Esophagus muscularis mucosa (tissue), 4 donors: ENCODE results near the gene TMEM209. TPM values are rescaled to one million over a fixed set of nuclear protein-coding genes. Genes with fewer than 3 reads are reported as not detected.

Experiments used
- DNase-seq: peaks from one replicate; pipeline ENCODE4 v3.0.0-alpha.2; 2017; ENCODE audit errors: extremely low spot score
- H3K27ac ChIP-seq, 4 donors: fragments of 200-600 bp; sonication (generic); replicated peaks in 1 of 4; 1 replicate in 3 of 4; 2 replicates in 1 of 4; pipeline ENCODE4 v1.5.1; 2016 to 2019; ENCODE audit warnings: mild to moderate bottlenecking in 1 of 4
- H3K27me3 ChIP-seq, 4 donors: fragments of 200-600 bp; sonication (generic); one replicate each; pipeline versions ENCODE4 v1.5.1 to v1.6.0; 2016 to 2019
- H3K36me3 ChIP-seq, 4 donors: fragments of 200-600 bp; sonication (generic); one replicate each; pipeline ENCODE4 v1.5.1; 2016 to 2019
- H3K4me1 ChIP-seq, 4 donors: fragments of 200-600 bp; sonication (generic); one replicate each; pipeline ENCODE4 v1.5.1; 2016 to 2019
- H3K4me3 ChIP-seq, 4 donors: fragments of 200-600 bp; sonication (generic); 1 replicate in 2 of 4; 2 replicates in 2 of 4; pipeline ENCODE4 v1.5.1; 2016 to 2019; ENCODE audit warnings: mild to moderate bottlenecking in 4 of 4, moderate library complexity in 1 of 4
- H3K9me3 ChIP-seq, 4 donors: fragments of 200-600 bp; sonication (generic); 1 replicate in 3 of 4; 2 replicates in 1 of 4; pipeline ENCODE4 v1.5.1; 2016 to 2019
- CTCF ChIP-seq, 3 experiments: fragments of 200-600 bp in 2 of 3; fragments of 450-650 bp in 1 of 3; sonication (generic) in 2 of 3; IDR thresholded peaks; one replicate each; pipeline ENCODE4 v1.5.1; 2017 to 2019; ENCODE audit warnings: antibody characterized with exemption in 3 of 3, mild to moderate bottlenecking in 2 of 3, moderate library complexity in 1 of 3
- EP300 ChIP-seq: sonication (generic); formaldehyde crosslinking; IDR thresholded peaks from one replicate; pipeline ENCODE4 v1.6.1; 2017; ENCODE audit warnings: antibody characterized with exemption
- POLR2A ChIP-seq: fragments of 450-650 bp; IDR thresholded peaks from one replicate; pipeline ENCODE4 v1.6.1; 2017; ENCODE audit warnings: antibody characterized with exemption, moderate library complexity, mild to moderate bottlenecking, low read depth
- POLR2AphosphoS5 ChIP-seq, 2 donors: sonication (generic); formaldehyde crosslinking; IDR thresholded peaks; one replicate each; pipeline ENCODE4 v1.6.1; 2017; ENCODE audit warnings: antibody characterized with exemption in 2 of 2
- WGBS: methylation state at CpG from one replicate; pipeline ENCODE4 v1.1.5; 2018; 5-methylcytosine and 5-hydroxymethylcytosine counted together
- intact Hi-C: fragments of 100-400 bp; cut with DNase I; formaldehyde crosslinking; loops from one replicate; pipeline ENCODE4 v1.15.1; 2023
- total RNA-seq, 4 donors: library from RNA; depleted of rRNA; stranded (reverse); fragments of >200 nt; gene quantifications; one replicate each; pipeline versions ENCODE4 v1.1.0 to v1.2.1, GENCODE V29; 2016

TMEM209 gene
- total RNA-seq, 4 donors from 2014 or later = 6.8 to 8.7 (median 8.0) TPM

GRCh38 chr7:130144312-130145171, 60.7 kb downstream of the TMEM209 start:
- WGBS = 69% methylated on average over 11 of the region's 14 CpGs
- Histone ChIP-seq H3K36me3 (peaks cover 0 to 5% (median 2%) of the 10 kb centered on the region in 4 donors), H3K4me1 (peaks cover 4 to 40% (median 31%) of the 10 kb centered on the region in 4 donors), H3K27me3 (no peaks in the 10 kb centered on the region), H3K9me3 (no peaks in the 10 kb centered on the region), H3K27ac (peak overlapping the region in 2 of 4 donors; percentile 28 to 34), H3K4me3 (no peak overlapping the region)
- TF ChIP-seq EP300 (no peak), POLR2A (no peak), POLR2AphosphoS5 (IDR thresholded peaks at IDR 0.05) (no peak), CTCF (IDR thresholded peaks at IDR 0.05) (no peak)
- no peak for DNase-seq
- intact Hi-C loops = no loop called here

- no peak overlapping the region for H3K4me3 ChIP-seq
Observed at GRCh38 chr7:130143986-130144311, 61.3 kb downstream of the TMEM209 start.

DNA sequence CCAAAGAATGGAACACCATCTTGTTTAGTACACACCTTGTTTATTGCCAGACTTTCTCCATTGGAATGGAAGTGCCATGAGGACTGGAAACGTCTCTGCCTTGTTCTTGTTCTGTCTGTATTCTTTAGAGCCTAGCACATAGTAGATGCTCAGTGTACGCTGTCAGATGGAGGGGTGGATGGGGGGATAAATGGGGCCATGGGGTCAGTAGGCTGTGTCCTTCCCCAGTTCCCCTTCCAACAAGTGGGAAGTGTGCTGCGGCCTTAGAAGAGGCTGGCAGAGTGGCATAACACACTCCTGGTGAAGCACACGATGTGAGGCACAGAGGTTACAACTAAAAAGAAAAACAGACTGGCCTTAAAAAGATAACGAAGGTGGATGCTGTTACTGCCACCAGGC, 61.9 kb downstream of the TMEM209 start:
- Histone ChIP-seq H3K9me3 (no peaks in the 10 kb centered on the region), H3K27ac (no peak overlapping the region), H3K4me3 (no peak overlapping the region), H3K36me3 (peaks cover 0 to 8% (median 7%) of the 10 kb centered on the region in 4 donors), H3K27me3 (no peaks in the 10 kb centered on the region), H3K4me1 (peaks cover 4 to 40% (median 31%) of the 10 kb centered on the region in 4 donors)
- no peak for DNase-seq
- 94% methylated on average over 5 of the region's 5 CpGs for WGBS
- TF ChIP-seq POLR2A (no peak), EP300 (no peak), CTCF (IDR thresholded peaks at IDR 0.05) (no peak), POLR2AphosphoS5 (IDR thresholded peaks at IDR 0.05) (no peak)
- intact Hi-C loops = no loop called here

More at GRCh38 chr7:130143986-130144311, 61.3 kb downstream of the TMEM209 start:
- DNase-seq = no peak
- no peaks in the 10 kb centered on the region for H3K9me3 ChIP-seq
- 93% methylated on average over 3 of the region's 3 CpGs for WGBS
- peaks cover 0 to 8% (median 7%) of the 10 kb centered on the region in 4 donors for H3K36me3 ChIP-seq
- intact Hi-C loops = no loop called here
- TF ChIP-seq EP300 (no peak), POLR2A (no peak), POLR2AphosphoS5 (IDR thresholded peaks at IDR 0.05) (no peak), CTCF (IDR thresholded peaks at IDR 0.05) (no peak)
- H3K27me3 ChIP-seq = no peaks in the 10 kb centered on the region
- peaks cover 4 to 40% (median 31%) of the 10 kb centered on the region in 4 donors for H3K4me1 ChIP-seq
- peak overlapping the region in 1 of 4 donors; percentile 20 for H3K27ac ChIP-seq

GRCh38 chr7:130142654-130143333, 62.4 kb downstream of the TMEM209 start:
- Histone ChIP-seq H3K27me3 (no peaks in the 10 kb centered on the region), H3K4me1 (peaks cover 4 to 40% (median 31%) of the 10 kb centered on the region in 4 donors), H3K36me3 (peaks cover 0 to 10% (median 9%) of the 10 kb centered on the region in 4 donors), H3K4me3 (no peak overlapping the region), H3K9me3 (no peaks in the 10 kb centered on the region), H3K27ac (peak overlapping the region in 1 of 4 donors; percentile 72)
- TF ChIP-seq POLR2A (no peak), POLR2AphosphoS5 (IDR thresholded peaks at IDR 0.05) (no peak), EP300 (no peak), CTCF (IDR thresholded peaks at IDR 0.05) (no peak)
- intact Hi-C loops = no loop called here
- no peak for DNase-seq
- 91% methylated on average over 13 of the region's 14 CpGs for WGBS
